Superior temporal gyrus (tissue), 1 donor: ENCODE measurements around the gene IGHMBP2.

ENCODE experiments used
- DNase-seq: peaks from one replicate; pipeline ENCODE4 v3.0.0-alpha.2; 2016; ENCODE audit errors: extremely low spot score

The IGHMBP2 gene

DNA sequence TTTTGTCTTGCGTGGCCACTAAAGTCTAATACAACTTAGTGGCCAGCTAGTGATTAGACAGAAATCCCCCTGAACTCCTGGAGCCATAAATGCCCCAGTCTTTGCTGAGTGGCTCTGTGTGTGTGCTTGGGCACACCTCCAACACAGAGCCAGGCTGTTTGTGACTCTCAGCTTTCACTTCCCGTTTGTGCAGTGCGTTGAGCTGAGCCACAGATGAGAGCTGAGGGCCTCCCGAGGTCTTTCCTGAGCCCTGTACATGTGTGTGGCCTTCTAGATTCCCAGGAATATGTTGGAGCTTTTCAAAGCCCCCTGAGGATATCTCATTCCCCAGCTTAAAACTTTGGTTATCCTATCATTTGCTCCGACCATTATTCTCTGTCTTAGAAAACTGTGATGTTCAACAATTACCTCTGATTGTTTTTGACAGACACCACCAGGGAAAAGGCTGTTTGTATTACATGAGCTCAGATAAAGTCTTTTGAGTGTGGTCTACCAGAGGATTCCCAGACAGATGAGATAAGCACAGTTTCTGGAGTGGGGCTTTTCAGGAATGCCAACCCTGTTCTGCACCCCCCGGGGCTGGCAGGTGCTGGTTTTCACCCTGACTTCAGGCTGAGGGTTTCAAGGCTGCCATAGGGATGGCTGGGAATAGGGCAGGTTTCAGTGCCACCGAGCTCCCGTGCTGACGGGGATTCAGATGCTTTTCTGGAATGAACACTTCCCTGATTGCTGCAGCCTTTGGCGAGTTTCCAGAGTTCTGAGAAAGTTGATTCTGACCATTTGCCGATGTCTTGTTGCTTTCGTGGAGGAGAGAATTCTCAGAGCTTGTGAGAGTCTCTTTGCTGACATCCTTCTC, 23.8 kb downstream of the IGHMBP2 start:
- DNase-seq = no peak

DNA sequence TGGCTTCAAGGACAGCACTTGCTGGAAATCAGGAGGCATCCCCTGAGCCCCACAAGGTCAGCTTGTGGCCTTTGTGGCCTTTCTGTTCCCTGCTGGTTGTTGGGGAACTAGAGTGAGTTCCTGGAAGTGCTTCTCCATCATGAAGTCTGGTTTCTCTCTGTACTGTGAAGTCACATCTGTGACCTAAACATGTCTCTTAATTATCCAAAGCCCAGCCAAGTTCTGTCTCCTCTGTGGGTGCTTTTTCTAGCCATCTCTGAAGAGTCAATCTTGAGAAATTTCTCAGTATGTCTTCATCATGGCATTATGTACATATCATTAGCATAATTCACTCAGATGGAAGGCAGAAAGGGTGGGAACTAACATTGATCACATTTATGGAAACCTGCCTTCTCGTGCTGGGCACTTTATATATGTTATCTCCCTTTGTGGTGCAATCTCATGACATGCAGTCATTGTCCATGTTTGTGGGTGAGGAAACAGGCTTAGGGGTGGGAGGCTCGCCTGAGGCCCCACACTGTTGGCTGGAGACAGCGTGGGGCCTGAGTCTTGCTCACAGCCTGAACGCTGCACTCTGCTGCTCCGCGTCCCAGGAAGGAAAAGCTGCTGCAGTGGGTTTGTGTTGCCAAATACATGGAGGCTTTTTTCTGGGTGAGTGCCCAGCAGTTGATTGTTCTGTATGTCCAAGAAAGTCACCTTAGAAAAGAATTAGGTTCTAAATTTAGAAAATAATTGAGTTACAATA, 24.6 kb downstream of the IGHMBP2 start:
- no peak for DNase-seq

DNA sequence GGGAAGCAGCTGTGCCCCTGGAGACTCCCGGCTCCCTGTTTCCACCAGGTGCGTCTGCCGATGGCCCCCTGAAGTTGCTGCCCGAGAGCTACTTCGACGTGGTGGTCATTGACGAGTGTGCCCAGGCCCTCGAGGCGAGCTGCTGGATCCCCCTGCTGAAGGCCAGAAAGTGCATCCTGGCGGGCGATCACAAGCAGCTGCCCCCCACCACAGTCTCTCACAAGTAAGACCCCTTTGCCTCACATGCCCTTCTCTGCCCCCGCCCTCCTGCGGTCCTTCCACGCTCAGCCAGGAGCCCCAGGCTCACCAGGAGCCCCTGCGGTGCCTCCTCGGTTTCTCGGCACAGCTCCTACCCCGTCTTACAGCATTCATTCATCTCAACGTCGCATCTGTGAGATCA, 25.4 kb downstream of the IGHMBP2 start:
- DNase-seq = no peak

DNA sequence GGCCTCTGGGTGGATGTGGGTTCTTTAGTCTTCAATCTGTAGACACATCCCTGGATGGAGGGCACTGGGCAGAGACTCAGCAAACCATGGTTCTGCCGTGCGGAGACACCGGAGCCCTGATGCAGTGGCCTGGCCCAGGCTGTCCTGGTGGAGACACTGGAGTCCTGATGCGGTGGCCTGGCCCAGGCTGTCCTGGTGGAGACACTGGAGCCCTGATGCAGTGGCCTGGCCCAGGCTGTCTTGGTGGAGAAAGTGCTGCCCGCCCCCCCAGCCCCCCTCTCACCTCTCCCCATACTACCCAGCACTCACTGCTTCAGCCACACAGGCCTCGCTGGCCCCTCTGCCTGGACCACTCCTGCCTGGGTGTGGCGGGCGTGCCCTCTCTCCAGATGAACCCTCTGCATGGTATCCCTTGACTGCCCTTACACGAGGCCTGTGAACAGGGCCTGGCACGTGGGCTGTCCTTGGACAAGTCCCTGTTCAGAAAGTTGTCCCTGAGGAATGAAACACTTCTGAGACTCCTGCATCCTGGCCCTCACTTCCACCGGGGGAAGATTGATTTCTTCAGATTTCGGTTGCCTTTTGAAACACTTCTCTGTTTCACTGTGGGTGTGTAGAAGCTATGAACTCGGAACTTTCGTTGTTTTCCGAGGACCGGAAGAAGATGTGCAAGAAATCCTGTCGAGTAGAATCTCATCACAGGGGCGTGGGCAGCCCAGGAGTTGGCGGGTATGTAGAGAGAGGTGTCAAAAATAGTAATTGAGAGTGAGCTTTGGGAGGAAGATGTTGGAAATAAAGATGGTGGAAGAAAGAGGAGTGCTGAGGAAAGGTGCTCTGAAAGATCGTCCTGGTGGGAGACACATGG, 26.2 kb downstream of the IGHMBP2 start:
- no peak for DNase-seq

DNA sequence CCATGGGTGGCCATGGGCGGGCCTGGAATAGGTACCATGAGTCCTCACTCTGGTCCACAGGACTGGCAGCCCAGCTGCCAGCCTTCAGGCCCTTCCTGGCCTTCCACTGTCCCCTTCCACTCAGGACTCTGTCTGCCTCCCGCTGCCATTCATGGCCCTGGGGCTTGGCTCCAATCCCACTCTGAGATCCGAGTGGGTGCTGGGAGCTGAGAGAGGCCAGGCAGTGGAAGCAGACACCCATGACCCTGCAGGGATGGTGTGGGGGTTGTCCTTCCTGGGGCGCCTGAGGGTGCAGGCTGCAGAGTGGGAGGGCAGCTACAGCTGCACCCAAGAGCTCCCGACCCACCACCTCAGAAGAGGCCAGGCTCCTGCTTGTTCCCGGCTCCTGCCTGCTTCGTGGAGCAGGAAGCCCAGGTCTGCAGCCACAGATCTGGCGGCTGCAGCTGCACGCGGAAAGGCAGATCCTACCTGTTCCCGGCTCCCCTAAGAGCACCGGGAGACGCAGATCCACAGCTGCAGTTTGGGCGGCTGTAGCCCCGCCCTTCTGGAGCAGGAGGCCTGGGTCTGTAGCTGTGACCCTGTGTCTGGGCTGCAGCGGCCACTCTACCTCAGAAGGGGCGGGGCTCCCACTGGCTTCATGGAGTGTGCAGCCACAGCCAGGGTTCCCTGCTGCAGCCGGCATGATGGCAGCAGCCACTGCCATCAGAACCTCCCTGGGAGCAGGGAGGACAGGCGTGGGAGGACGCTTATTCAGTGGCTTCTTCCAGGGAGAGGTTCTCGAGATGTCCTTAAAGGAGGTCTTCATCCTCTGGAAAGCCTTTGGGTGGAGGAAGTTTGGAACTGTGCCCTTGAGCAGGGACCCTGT, 27.5 kb downstream of the IGHMBP2 start:
- no peak for DNase-seq

DNA sequence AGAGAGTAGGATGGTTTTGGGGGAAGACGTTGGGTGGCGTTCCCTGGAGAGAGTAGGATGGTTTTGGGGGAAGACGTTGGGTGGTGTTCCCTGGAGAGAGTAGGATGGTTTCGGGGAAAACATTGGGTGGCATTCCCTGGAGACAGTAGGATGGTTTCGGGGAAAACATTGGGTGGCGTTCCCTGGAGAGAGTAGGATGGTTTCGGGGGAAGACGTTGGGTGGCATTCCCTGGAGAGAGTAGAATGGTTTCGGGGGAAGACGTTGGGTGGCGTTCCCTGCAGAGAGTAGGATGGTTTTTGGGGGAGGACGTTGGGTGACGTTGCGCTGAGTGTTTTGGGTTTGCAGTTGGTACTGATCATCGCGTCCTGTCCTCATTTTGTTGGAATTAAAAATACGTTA, 28.2 kb downstream of the IGHMBP2 start:
- no peak for DNase-seq

DNA sequence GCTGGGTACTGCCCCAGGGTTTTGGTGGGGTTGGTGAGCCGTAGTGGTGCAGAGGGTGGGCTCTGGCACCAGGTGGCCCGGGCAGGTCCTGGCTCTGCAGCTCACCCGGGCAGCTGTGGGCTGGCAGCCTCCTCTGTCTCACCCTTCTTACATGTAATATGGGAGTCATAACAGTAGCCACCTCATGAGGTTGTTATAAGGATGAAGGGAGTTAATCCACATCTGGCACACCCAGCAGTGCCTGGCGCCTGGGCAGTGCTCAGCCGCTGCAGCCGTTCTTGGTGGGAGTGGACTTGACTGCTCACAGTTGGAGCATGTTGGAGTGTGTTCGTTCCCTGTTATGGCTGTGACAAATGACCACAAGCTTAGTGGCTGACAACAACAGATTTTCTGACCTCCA, 28.7 kb downstream of the IGHMBP2 start:
- DNase-seq = no peak

DNA sequence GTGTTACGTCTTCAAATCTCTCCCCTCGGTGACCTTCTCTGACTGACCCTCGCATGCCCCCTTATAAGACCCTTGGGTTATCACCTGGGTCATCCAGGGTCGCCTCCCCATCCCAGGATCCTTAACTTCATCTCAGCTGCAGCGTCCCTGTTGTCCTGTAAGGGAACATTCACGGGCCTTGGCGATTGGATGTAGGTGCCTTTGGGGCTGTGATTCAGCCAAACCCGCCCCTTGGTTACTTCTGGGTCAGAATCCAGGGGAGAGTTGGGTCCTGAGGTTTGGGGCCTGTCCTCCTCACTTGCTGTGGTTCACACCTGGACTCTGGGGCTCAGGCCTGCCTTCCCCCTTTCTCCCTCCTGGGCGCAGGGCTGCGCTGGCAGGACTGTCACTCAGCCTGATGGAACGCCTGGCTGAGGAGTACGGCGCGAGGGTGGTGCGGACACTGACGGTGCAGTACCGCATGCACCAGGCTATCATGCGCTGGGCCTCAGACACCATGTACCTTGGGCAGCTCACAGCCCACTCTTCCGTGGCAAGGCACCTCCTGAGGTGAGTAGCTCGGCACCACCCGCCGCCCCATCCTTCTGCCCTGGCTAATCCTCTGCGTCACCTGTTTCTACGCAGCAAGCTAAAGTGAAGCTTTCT, 29.4 kb downstream of the IGHMBP2 start:
- no peak for DNase-seq

DNA sequence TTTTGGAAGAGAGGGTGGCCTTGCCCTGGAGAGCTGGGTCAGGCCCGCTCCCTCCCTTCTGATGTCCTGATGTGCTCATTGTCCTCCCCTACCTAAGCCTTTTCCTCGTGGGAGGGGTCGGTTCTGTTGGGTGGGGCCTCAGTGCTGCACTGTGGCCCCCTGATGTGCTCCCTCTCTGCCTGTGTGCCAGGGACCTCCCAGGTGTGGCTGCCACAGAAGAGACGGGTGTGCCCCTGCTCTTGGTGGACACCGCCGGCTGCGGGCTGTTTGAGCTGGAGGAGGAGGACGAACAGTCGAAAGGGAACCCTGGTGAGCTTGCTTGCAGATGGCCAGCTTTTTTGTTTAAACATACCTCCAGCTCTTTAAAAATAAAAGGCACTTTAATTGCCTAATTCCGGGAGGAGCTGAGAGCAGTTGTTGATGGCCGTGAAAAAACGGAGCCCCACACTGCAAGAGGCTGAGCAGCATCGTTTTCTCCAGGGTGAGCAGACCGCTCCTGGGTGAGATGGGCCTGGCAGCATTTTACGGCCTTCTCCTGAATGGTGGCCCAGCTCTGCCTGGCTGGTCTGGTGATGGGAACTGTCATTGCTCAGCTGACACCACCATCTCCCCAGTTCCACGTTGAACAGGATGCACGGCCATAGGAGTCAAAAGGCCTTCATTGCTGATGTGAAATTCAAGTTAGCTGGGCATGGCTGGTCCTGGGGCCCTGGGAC, 30.1 kb downstream of the IGHMBP2 start:
- DNase-seq = no peak

DNA sequence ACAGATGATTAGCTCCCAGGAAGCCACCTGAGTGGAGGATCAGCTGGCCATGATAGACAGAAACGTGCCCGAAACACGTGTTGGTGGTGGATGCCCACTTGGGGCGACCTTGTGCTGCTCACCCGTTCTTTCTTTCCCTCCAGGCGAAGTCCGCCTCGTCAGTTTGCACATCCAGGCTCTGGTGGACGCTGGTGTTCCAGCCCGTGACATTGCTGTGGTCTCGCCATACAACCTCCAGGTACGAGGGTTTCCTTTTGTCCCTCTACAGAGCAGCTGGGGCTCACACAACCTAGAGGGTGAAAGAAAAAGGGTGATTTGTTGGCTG, 30.6 kb downstream of the IGHMBP2 start:
- no peak for DNase-seq

DNA sequence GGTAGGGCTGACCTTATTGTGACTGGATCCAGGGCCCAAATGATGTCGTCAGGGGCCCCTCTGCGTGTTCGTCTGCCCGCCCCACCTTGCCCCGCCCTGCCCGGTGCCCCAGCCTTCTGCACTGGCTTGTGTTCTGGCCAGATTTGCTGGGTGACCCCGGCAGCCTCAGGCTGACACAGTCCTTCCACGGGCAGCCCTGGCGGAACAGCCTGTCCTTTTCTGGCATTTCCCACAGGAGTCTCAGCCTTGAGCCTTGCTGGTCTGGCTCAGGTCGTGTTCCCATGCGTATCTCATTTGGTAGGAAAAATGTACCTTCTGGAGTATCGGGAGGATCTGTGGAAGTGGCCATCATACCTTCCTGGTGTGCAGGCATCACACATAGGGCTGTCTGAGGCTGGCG, 31.0 kb downstream of the IGHMBP2 start:
- no peak for DNase-seq

DNA sequence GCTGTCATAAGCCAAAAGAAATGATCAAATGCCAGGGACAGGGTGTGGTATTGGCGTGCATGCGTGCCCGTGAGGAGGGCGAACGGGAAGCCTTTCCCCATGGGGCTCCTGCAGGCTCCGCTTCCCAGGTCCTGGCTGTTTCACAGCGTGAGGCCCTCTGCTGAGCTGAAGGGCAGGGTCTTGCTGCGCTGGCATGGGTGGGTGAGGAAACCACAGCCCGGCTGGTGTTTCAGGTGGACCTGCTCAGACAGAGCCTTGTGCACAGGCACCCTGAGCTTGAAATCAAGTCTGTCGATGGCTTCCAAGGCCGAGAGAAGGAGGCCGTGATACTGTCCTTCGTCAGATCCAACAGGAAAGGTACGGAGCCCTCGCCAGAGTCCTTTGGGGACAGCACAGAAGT, 31.4 kb downstream of the IGHMBP2 start:
- DNase-seq = no peak

DNA sequence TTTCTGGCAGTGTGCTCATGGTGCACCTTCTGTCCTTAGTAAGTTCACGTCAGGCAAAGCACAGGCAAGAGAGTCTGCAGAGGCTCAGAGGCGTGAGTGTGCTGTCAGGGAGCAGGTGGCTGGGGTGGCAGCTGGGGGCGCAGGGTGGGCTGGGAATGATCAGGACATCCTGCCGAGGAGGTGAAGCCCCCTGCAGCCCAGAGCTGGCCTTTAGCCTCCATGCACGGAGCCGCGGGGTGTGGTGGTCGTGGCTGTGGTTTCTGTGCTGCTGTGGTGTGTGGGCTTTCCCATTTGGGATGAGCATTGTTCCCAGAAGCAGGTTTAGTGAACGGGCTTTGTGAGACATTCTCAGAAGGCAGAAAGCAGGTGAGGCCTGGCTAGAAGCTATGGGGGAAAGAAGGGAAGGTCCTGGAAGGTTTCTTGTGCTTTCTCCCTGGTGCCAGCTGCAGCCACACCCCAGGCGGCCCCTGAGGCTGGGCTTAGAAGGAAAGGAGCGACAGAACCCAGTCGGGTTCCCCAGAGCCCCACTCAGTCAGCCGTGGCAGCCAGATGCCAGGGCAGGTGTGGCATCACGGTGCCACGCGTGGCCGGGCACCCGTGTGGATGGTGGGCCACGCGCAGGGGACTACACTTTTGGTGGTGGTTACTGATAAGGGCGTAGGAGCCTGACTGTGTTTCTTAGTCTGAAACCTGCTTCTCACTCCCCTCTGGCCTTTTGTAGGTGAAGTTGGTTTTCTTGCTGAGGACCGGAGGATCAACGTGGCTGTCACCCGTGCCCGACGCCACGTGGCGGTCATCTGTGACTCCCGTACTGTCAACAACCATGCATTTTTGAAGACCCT, 32.0 kb downstream of the IGHMBP2 start:
- no peak for DNase-seq

DNA sequence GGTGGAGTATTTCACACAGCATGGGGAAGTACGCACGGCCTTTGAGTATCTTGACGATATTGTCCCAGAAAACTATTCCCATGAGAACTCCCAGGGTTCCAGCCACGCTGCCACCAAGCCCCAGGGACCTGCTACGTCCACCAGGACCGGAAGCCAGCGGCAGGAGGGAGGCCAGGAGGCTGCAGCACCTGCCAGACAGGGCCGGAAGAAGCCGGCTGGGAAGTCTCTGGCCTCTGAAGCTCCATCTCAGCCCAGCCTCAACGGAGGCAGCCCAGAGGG, 32.6 kb downstream of the IGHMBP2 start:
- no peak for DNase-seq

DNA sequence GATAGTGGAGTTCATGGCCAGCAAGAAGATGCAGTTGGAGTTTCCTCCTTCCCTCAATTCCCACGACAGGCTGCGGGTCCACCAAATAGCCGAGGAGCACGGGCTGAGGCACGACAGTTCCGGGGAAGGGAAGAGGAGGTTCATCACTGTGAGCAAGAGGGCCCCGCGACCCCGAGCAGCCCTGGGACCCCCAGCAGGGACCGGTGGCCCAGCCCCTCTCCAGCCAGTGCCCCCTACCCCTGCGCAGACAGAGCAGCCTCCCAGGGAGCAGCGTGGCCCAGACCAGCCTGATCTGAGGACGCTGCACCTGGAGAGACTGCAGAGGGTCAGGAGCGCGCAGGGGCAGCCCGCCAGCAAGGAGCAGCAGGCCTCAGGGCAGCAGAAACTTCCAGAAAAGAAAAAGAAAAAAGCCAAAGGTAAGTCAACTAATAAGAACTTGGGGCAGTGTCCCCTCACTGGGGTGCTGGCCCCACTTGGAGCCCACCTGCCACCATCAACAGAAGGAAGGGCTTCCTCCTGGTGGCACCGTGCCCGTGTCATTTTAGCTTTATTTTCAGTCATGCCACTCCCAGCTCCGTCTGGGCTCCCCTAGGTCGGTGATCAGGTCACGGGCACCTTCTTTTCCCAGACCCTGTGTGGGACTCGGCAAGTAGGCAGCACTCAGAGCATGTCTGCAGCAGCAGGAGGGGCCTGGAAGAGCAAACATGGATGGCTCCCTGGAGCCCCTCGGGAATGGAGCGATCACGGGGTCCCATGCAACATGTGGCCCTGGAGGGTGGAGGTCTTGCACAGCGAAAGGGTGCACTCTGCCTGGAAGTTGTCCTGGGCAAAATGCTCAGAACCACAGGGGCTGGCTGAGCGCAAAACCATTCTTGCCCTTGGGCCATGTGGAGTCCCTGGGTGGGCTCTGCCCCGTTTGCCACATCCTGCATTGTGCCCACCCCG, 33.3 kb downstream of the IGHMBP2 start:
- no peak for DNase-seq

DNA sequence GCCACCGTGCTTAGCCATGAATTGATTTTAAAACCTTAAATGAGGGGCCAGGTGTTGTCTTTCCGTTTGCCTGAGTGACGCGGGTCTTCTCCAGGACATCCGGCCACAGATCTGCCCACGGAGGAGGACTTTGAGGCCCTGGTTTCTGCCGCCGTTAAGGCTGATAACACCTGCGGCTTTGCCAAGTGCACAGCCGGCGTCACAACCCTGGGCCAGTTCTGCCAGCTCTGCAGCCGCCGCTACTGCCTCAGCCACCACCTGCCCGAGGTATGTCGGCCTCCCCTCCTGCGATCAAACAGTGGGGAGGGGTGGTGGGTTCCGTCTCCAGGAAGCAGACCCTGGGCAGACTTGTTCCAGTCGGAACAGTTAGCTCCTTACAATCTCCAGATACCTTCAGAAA, 34.4 kb downstream of the IGHMBP2 start:
- no peak for DNase-seq

DNA sequence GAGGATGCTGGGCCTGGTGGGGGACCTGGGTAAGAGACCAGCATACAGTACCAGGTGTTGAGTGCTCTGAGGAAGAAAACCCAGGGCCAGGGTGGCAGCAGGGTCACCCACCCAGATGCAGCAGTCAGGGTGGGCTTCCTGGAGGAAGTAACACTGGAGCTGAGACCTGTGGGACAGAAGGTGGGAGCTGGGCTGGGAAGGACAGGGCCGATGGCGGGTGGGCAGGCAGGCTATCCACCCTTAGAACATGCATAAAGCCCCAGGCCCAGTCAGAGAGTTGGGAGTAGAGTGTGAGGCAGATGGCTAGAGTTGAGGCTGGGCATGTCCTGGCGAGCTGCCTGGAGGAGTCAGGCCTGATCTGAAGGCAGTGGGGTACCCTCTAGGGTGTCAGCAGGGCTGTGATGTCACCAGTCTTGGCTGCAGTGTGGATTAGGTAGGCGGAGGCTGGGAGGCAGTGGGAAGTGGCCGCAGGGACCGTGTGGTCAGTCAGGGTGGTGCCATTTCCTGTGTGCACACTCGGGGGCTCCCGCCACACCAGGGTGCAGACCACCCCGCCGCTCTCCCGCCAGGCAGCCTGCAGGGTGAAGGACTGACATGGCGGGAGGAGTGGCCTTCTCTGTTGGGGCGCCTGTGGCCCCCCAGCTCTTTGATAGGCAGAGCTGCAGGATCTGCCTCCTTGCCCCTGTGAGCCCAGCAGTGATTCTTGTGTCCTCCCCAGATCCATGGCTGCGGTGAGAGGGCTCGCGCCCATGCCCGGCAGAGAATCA, 35.3 kb downstream of the IGHMBP2 start:
- no peak for DNase-seq
